OCI-LY7 (cell line): Measurements from ENCODE around the gene COL8A1. TPM values are rescaled to one million over a fixed set of nuclear protein-coding genes. Genes with fewer than 3 reads are reported as not detected.

Source experiments
- BruUV-seq: library from RNA; stranded (reverse); fragments of 400-500 nt; replicated peaks from 2 replicates; lab custom pipeline; 2021; lab: Mats Ljungman, UMichigan
- CTCF ChIA-PET: fragments of 300-600 bp; sonication (Branson Sonifier 250); formaldehyde crosslinking; loops from one replicate; lab custom pipeline; 2022; ENCODE audit warnings: antibody characterized with exemption; ENCODE audit not compliant: unreplicated experiment; lab: Charles Lee
- POLR2A ChIA-PET: fragments of 300-600 bp; sonication (Branson Sonifier 250); formaldehyde crosslinking; loops from one replicate; lab custom pipeline; 2022; ENCODE audit warnings: antibody characterized with exemption; lab: Charles Lee
- DNase-seq: peaks from one replicate; pipeline ENCODE4 v3.0.0-alpha.2; 2015; ENCODE audit warnings: low spot score
- H2AFZ ChIP-seq: fragments of 200-600 bp; sonication (generic), shearing (Covaris generic); 2 replicates; pipeline ENCODE4 v1.6.1; 2014; ENCODE audit warnings: mild to moderate bottlenecking, antibody characterized with exemption, low read length, moderate library complexity
- H3K27ac ChIP-seq: fragments of 200-600 bp; sonication (generic); 2 replicates; pipeline ENCODE4 v1.5.1; 2014; ENCODE audit warnings: mixed run types, low read depth, mild to moderate bottlenecking, moderate library complexity, low read length, inconsistent platforms; ENCODE audit not compliant: poor library complexity, severe bottlenecking
- H3K36me3 ChIP-seq: fragments of 200-600 bp; sonication (generic); 2 replicates; pipeline ENCODE4 v1.6.1; 2014; ENCODE audit warnings: mild to moderate bottlenecking, antibody characterized with exemption, low read length, moderate library complexity, mixed read lengths; ENCODE audit not compliant: insufficient read depth
- H3K4me1 ChIP-seq: fragments of 200-600 bp; sonication (generic); 2 replicates; pipeline ENCODE4 v1.5.1; 2014; ENCODE audit warnings: mild to moderate bottlenecking, low read length; ENCODE audit not compliant: insufficient read depth, poor library complexity, severe bottlenecking
- H3K4me2 ChIP-seq: fragments of 200-600 bp; sonication (generic); 2 replicates; pipeline ENCODE4 v1.6.1; 2014; ENCODE audit warnings: mild to moderate bottlenecking, low read length
- H3K4me3 ChIP-seq: fragments of 200-600 bp; sonication (generic); 2 replicates; pipeline ENCODE4 v1.5.1; 2014; ENCODE audit warnings: mild to moderate bottlenecking, low read depth, low read length; ENCODE audit not compliant: poor library complexity, severe bottlenecking
- H3K79me2 ChIP-seq: fragments of 200-600 bp; sonication (generic); 2 replicates; pipeline ENCODE4 v1.6.1; 2016; ENCODE audit warnings: low read depth, mild to moderate bottlenecking, low read length, moderate library complexity, mixed read lengths; ENCODE audit not compliant: insufficient read depth
- H3K9me2 ChIP-seq: fragments of 200-600 bp; sonication (generic); 2 replicates; pipeline ENCODE4 v1.6.1; 2016; ENCODE audit warnings: mild to moderate bottlenecking, low read length, mixed read lengths; ENCODE audit not compliant: insufficient read depth
- H3K9me3 ChIP-seq: fragments of 200-600 bp; sonication (generic); 2 replicates; pipeline ENCODE4 v1.6.1; 2014; ENCODE audit warnings: mild to moderate bottlenecking, mixed run types, low read length, mixed read lengths
- H4K20me1 ChIP-seq: fragments of 200-600 bp; sonication (generic); 2 replicates; pipeline ENCODE4 v1.6.1; 2014; ENCODE audit warnings: mild to moderate bottlenecking, antibody characterized with exemption, low read length, moderate library complexity, mixed read lengths; ENCODE audit not compliant: insufficient read depth
- CTCF ChIP-seq: fragments of 200-600 bp; sonication (generic); conservative IDR thresholded peaks from 2 replicates; pipeline ENCODE4 v1.5.1; 2014; ENCODE audit warnings: mild to moderate bottlenecking, antibody characterized with exemption, low read length, moderate library complexity, mixed read lengths
- EZH2phosphoT487 ChIP-seq: fragments of 200-600 bp; sonication (generic); IDR thresholded peaks from 2 replicates; pipeline ENCODE4 v1.6.1; 2018; ENCODE audit warnings: low read depth, borderline replicate concordance, mild to moderate bottlenecking, mixed run types, antibody characterized with exemption, low read length, moderate library complexity, mixed read lengths
- intact Hi-C: fragments of 100-400 bp; cut with micrococcal nuclease; formaldehyde crosslinking; loops from one replicate; pipeline ENCODE4 v1.10.0; 2022; ENCODE audit not compliant: unreplicated experiment
- total RNA-seq, 2 experiments: library from RNA; depleted of rRNA in 1 of 2; stranded (reverse); fragments of >200 nt in 1 of 2; shearing (Covaris generic) in 1 of 2; gene quantifications; 2 replicates each; pipeline ENCODE4 v1.2.3, GENCODE V29; 2014 to 2022

Gene COL8A1
- total RNA-seq, 2 experiments from 2014 or later = 0.10 TPM; not detected in 1

- TF ChIP-seq EZH2phosphoT487 (no peak), CTCF (no peak)
- CTCF ChIA-PET = no interaction called here
- no peak overlapping the region for H3K27ac ChIP-seq
- intact Hi-C loops = no loop called here
- H3K9me2 ChIP-seq = no peaks in the 10 kb centered on the region
- POLR2A ChIA-PET = interaction anchor here (0.7 kb wide), 1 partner anchor 11 kb away, joined by 4 read pairs; no protein-coding TSS in a partner anchor
- H2AFZ ChIP-seq = no peak overlapping the region
- no peak for DNase-seq
- no peak overlapping the region for H3K4me2 ChIP-seq
- H3K79me2 ChIP-seq = no peaks in the 10 kb centered on the region
- no peaks in the 10 kb centered on the region for H4K20me1 ChIP-seq
- H3K4me3 ChIP-seq = no peak overlapping the region
- no peaks in the 10 kb centered on the region for H3K9me3 ChIP-seq
- no peaks in the 10 kb centered on the region for H3K36me3 ChIP-seq
- H3K4me1 ChIP-seq = no peaks in the 10 kb centered on the region
- BruUV-seq = no TSS peak
Observed at GRCh38 chr3:99765042-99765942, 126.9 kb downstream of the COL8A1 start.

- H3K4me2 ChIP-seq = no peak overlapping the region
- TF ChIP-seq CTCF (no peak), EZH2phosphoT487 (no peak)
Observed at GRCh38 chr3:99767291-99767690, 128.9 kb downstream of the COL8A1 start.

GRCh38 chr3:99768126-99768525, 129.7 kb downstream of the COL8A1 start:
- intact Hi-C loops = no loop called here
- Histone ChIP-seq H2AFZ (no peak overlapping the region), H4K20me1 (no peaks in the 10 kb centered on the region), H3K4me1 (no peaks in the 10 kb centered on the region), H3K79me2 (no peaks in the 10 kb centered on the region), H3K9me2 (no peaks in the 10 kb centered on the region), H3K27ac (no peak overlapping the region), H3K9me3 (no peaks in the 10 kb centered on the region), H3K4me3 (no peak overlapping the region), H3K36me3 (no peaks in the 10 kb centered on the region), H3K4me2 (no peak overlapping the region)
- ChIA-PET POLR2A (interaction anchor here (0.6 to 1.2 kb wide), 2 partner anchors 50 to 793 kb away, joined by 3 to 4 read pairs; no protein-coding TSS in a partner anchor), CTCF (no interaction called here)
- BruUV-seq = no TSS peak
- TF ChIP-seq EZH2phosphoT487 (no peak), CTCF (no peak)
- DNase-seq = no peak

More at GRCh38 chr3:99767291-99767690, 128.9 kb downstream of the COL8A1 start:
- DNase-seq = no peak
- H3K4me1 ChIP-seq = no peaks in the 10 kb centered on the region
- no peaks in the 10 kb centered on the region for H3K9me2 ChIP-seq
- BruUV-seq = no TSS peak
- H3K9me3 ChIP-seq = no peaks in the 10 kb centered on the region
- no peaks in the 10 kb centered on the region for H3K36me3 ChIP-seq
- intact Hi-C loops = no loop called here
- H2AFZ ChIP-seq = no peak overlapping the region
- H3K27ac ChIP-seq = no peak overlapping the region
- POLR2A ChIA-PET = interaction anchor here (0.7 to 0.9 kb wide), 2 partner anchors 21 to 42 kb away, joined by 3 to 4 read pairs; no protein-coding TSS in a partner anchor
- no peaks in the 10 kb centered on the region for H3K79me2 ChIP-seq
- H4K20me1 ChIP-seq = no peaks in the 10 kb centered on the region
- CTCF ChIA-PET = no interaction called here
- no peak overlapping the region for H3K4me3 ChIP-seq
